ENCODE data around the gene KDM1A. TPM values are rescaled to one million over a fixed set of nuclear protein-coding genes. Genes with fewer than 3 reads are reported as not detected.

KDM1A gene
- total and polyA plus RNA-seq, 10 of the 15 experiments (the other 5 are each of a cell fraction or from before 2014, with no cell fraction given), result 39.2 to 118 (median 98.9) TPM

DNA sequence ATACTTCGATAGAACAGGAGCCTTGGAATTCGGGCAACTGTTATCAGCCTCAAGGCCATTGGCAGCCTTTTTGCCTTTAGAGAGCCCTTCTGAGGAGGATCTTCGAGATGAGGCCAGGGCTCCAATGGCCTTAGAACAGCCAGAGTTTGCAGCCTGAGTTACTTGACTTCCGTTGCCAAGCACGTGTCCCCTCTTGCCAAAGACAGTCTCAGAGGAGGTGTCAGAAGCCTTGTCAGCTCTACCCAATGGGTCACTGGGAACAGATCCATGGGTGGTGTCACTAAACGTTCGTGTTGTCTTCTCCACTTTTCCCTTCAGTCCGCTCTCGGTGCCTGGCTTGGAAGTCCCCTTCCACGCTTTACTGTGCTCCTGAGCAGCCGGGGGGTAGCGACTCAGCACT lies 73.2 kb downstream of the KDM1A start (continued):
- TF ChIP-seq, protein P1, sequence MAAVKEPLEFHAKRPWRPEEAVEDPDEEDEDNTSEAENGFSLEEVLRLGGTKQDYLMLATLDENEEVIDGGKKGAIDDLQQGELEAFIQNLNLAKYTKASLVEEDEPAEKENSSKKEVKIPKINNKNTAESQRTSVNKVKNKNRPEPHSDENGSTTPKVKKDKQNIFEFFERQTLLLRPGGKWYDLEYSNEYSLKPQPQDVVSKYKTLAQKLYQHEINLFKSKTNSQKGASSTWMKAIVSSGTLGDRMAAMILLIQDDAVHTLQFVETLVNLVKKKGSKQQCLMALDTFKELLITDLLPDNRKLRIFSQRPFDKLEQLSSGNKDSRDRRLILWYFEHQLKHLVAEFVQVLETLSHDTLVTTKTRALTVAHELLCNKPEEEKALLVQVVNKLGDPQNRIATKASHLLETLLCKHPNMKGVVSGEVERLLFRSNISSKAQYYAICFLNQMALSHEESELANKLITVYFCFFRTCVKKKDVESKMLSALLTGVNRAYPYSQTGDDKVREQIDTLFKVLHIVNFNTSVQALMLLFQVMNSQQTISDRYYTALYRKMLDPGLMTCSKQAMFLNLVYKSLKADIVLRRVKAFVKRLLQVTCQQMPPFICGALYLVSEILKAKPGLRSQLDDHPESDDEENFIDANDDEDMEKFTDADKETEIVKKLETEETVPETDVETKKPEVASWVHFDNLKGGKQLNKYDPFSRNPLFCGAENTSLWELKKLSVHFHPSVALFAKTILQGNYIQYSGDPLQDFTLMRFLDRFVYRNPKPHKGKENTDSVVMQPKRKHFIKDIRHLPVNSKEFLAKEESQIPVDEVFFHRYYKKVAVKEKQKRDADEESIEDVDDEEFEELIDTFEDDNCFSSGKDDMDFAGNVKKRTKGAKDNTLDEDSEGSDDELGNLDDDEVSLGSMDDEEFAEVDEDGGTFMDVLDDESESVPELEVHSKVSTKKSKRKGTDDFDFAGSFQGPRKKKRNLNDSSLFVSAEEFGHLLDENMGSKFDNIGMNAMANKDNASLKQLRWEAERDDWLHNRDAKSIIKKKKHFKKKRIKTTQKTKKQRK (IDR thresholded peaks at IDR 0.05; ENCODE audit: low read depth, low read length), result no peak
- TF ChIP-seq SIX5 (IDR thresholded peaks at IDR 0.05; ENCODE audit: low read depth, low read length, severe bottlenecking), result no peak
- no peak for TF ChIP-seq ZNF217 (IDR thresholded peaks at IDR 0.05)
- TF ChIP-seq, protein P2, sequence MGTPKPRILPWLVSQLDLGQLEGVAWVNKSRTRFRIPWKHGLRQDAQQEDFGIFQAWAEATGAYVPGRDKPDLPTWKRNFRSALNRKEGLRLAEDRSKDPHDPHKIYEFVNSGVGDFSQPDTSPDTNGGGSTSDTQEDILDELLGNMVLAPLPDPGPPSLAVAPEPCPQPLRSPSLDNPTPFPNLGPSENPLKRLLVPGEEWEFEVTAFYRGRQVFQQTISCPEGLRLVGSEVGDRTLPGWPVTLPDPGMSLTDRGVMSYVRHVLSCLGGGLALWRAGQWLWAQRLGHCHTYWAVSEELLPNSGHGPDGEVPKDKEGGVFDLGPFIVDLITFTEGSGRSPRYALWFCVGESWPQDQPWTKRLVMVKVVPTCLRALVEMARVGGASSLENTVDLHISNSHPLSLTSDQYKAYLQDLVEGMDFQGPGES (IDR thresholded peaks at IDR 0.05), result no peak
- TF ChIP-seq TCF3 (IDR thresholded peaks at IDR 0.05; ENCODE audit: borderline replicate concordance, insufficient read depth, low read depth, low read length), result no peak
- no peak for TF ChIP-seq ATF7 (IDR thresholded peaks at IDR 0.05; ENCODE audit: low read depth)
- TF ChIP-seq NBN (IDR thresholded peaks at IDR 0.05), result no peak
- TF ChIP-seq SRF (IDR thresholded peaks at IDR 0.05; ENCODE audit: low read depth in 2 of 2, low read length in 2 of 2), result no peak
- TF ChIP-seq, protein P3, sequence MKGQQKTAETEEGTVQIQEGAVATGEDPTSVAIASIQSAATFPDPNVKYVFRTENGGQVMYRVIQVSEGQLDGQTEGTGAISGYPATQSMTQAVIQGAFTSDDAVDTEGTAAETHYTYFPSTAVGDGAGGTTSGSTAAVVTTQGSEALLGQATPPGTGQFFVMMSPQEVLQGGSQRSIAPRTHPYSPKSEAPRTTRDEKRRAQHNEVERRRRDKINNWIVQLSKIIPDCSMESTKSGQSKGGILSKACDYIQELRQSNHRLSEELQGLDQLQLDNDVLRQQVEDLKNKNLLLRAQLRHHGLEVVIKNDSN (IDR thresholded peaks at IDR 0.05; ENCODE audit: borderline replicate concordance, extremely low read length, insufficient read depth, low read depth, low read length), result no peak
- TF ChIP-seq NRF1 (conservative IDR thresholded peaks at IDR 0.05; ENCODE audit: low read depth, low read length), result no peak
- TF ChIP-seq SUZ12 (IDR thresholded peaks at IDR 0.05; ENCODE audit: unreplicated experiment), result no peak

Measured in GM12878 (cell line).